ENCODE results near the gene DMP1. TPM values are rescaled to one million over a fixed set of nuclear protein-coding genes. Genes with fewer than 3 reads are reported as not detected.

DMP1 gene
- total and polyA plus RNA-seq, 2 of the 8 experiments (the other 6 are each of a cell fraction or from before 2014, with no cell fraction given), result 0.05 to 0.17 TPM

DNA sequence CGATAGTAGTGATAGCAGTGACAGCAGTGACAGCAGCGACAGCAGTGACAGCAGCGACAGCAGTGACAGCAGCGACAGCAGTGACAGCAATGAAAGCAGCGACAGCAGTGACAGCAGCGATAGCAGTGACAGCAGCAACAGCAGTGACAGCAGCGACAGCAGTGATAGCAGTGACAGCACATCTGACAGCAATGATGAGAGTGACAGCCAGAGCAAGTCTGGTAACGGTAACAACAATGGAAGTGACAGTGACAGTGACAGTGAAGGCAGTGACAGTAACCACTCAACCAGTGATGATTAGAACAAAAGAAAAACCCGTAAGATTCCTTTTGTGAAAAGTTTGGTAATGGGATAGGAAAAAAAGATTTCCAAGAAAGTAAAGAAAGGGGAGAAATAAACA lies 33.8 kb upstream of the DMP1 start:
- CTCF ChIA-PET (ENCODE audit: partially characterized antibody), result no interaction called here
- no peaks in the 10 kb centered on the region for H3K27me3 ChIP-seq (replicated peaks in 1 of 4; ENCODE audit: control insufficient read depth in 3 of 4, extremely low read depth in 1 of 4, insufficient read depth in 3 of 4, low read length in 3 of 4)

More for the DNA sequence above, 33.8 kb upstream of the DMP1 start:
- Histone ChIP-seq H3K23ac (ENCODE audit: insufficient read length) (no peak overlapping the region), H2BK12ac (ENCODE audit: low read depth, low read length) (no peak overlapping the region), H3K18ac (ENCODE audit: extremely low read depth, low read length) (no peak overlapping the region), H3K4me1 (replicated peaks in 1 of 4; ENCODE audit: control insufficient read depth in 3 of 4, insufficient read depth in 4 of 4, low read length in 3 of 4) (no peaks in the 10 kb centered on the region), H3K23me2 (ENCODE audit: low read depth, low read length) (no peaks in the 10 kb centered on the region), H2AK5ac (ENCODE audit: low read depth, low read length) (no peak overlapping the region), H2AFZ (ENCODE audit: low read length) (no peak overlapping the region), H2BK20ac (ENCODE audit: low read length) (no peak overlapping the region), H4K91ac (replicated peaks; ENCODE audit: insufficient read length, low read length) (no peak overlapping the region), H2BK15ac (ENCODE audit: low read length) (no peak overlapping the region), H4K8ac (ENCODE audit: extremely low read depth, insufficient read depth, low read length) (no peak overlapping the region), H3K14ac (ENCODE audit: insufficient read length) (no peak overlapping the region), H3K56ac (replicated peaks; ENCODE audit: insufficient read length, low read depth, low read length) (no peak overlapping the region), H3K4me3 (ENCODE audit: extremely low read depth in 1 of 4, insufficient read depth in 2 of 4, low read depth in 3 of 4, low read length in 4 of 4) (no peak overlapping the region), H3K79me2 (ENCODE audit: control insufficient read depth in 1 of 2, insufficient read depth in 2 of 2, low read length in 2 of 2) (no peaks in the 10 kb centered on the region), H3K36me3 (ENCODE audit: control insufficient read depth in 2 of 4, insufficient read depth in 4 of 4, low read length in 3 of 4) (no peaks in the 10 kb centered on the region), H3K9ac (replicated peaks in 1 of 4; ENCODE audit: extremely low read depth in 1 of 4, low read depth in 3 of 4, low read length in 3 of 4) (no peak overlapping the region), H2BK120ac (replicated peaks; ENCODE audit: low read depth, low read length) (no peak overlapping the region), H4K5ac (ENCODE audit: insufficient read length, low read depth, low read length) (no peak overlapping the region), H3K4me2 (ENCODE audit: insufficient read depth in 1 of 2, low read depth in 2 of 2, low read length in 2 of 2) (no peak overlapping the region), H2BK5ac (ENCODE audit: low read depth, low read length) (no peak overlapping the region), H3K79me1 (ENCODE audit: low read depth, low read length) (no peaks in the 10 kb centered on the region), H3K27ac (ENCODE audit: low read depth, low read length) (no peak overlapping the region), H4K20me1 (replicated peaks in 1 of 2; ENCODE audit: control insufficient read depth in 1 of 2, insufficient read depth in 2 of 2, low read length in 2 of 2) (peaks cover 0 to 2% of the 10 kb centered on the region in 2 experiments), H3K9me3 (ENCODE audit: insufficient read depth in 2 of 2, low read depth in 1 of 2, low read length in 1 of 2) (peaks cover 7 to 12% of the 10 kb centered on the region in 2 experiments; a peak in 3 of 4 replicates), H3K4ac (replicated peaks; ENCODE audit: insufficient read length, low read depth, low read length) (no peak overlapping the region)
- TF ChIP-seq EP300 (IDR thresholded peaks at IDR 0.05; ENCODE audit: borderline replicate concordance in 1 of 2, low read depth in 2 of 2, low read length in 2 of 2), result no peak
- peak in 1 of 2 experiments; percentile 73; a peak in 2 of 4 replicates for TF ChIP-seq SIN3A (conservative IDR thresholded peaks at IDR 0.05 in 1 of 2, IDR thresholded peaks at IDR 0.05 in 1 of 2; ENCODE audit: low read depth in 1 of 2, low read length in 2 of 2)
- no peak for TF ChIP-seq CTBP2 (IDR thresholded peaks at IDR 0.05; ENCODE audit: borderline replicate concordance, insufficient read depth, insufficient read length, low read length)
- TF ChIP-seq BCL11A (IDR thresholded peaks at IDR 0.05; ENCODE audit: low read depth in 2 of 2, low read length in 2 of 2), result no peak
- TF ChIP-seq KDM4A (IDR thresholded peaks at IDR 0.05; ENCODE audit: low read depth, low read length, severe bottlenecking), result no peak
- no peak for DNase-seq (ENCODE audit: low read depth in 1 of 2, low spot score in 2 of 2)
- WGBS, 2 experiments (ENCODE audit: extremely low coverage in 1 of 2, insufficient coverage in 1 of 2, insufficient read length in 1 of 2, insufficient replicate concordance in 2 of 2, low coverage in 1 of 2, low lambda C conversion rate in 2 of 2, missing lambda C conversion rate in 1 of 2), result 63% methylated on average over 9 of the region's 9 CpGs; no CpG with 5 or more reads in 1 of the 2 experiments
- no peak for FAIRE-seq
- POLR2A ChIA-PET (ENCODE audit: partially characterized antibody), result no interaction called here
